ENCODE measurements around the gene SLC1A2. TPM values are rescaled to one million over a fixed set of nuclear protein-coding genes. Genes with fewer than 3 reads are reported as not detected.

The SLC1A2 gene
- total and polyA plus RNA-seq, 2 experiments from 2014 or later, result 0.70 to 2.8 TPM

- no peaks in the 10 kb centered on the region for H3K27me3 Mint-ChIP-seq (ENCODE audit: insufficient read depth, low read depth, poor library complexity)
- no peak overlapping the region for H3K27ac Mint-ChIP-seq
- Histone ChIP-seq H3K4me2 (no peak overlapping the region), H3K4me3 (no peak overlapping the region), H3K36me3 (ENCODE audit: insufficient read depth) (no peaks in the 10 kb centered on the region), H3K27me3 (ENCODE audit: insufficient read depth) (no peaks in the 10 kb centered on the region), H3K4me1 (ENCODE audit: insufficient read depth) (no peaks in the 10 kb centered on the region), H3F3A (replicated peaks; ENCODE audit: low read depth) (no peaks in the 10 kb centered on the region), H4K20me1 (replicated peaks; ENCODE audit: insufficient read depth) (no peaks in the 10 kb centered on the region), H3K9me2 (ENCODE audit: insufficient read depth) (0 out of 2 replicates have a peak, but pooled peaks cover 4% of the 10 kb centered on the region), H3K27ac (ENCODE audit: low read depth) (no peak overlapping the region), H2AFZ (no peak overlapping the region), H3K79me2 (replicated peaks; ENCODE audit: insufficient read depth) (no peaks in the 10 kb centered on the region)
- DNase-seq (ENCODE audit: low spot score) (no peak), ATAC-seq (no peak)
- H3K4me1 Mint-ChIP-seq, result no peaks in the 10 kb centered on the region; the same call in 2 of the 3 replicates
- no peaks in the 10 kb centered on the region; the same call in 2 of the 3 replicates for H3K9me3 Mint-ChIP-seq
- no peaks in the 10 kb centered on the region for H3K36me3 Mint-ChIP-seq (ENCODE audit: low read depth)
- no peak for TF ChIP-seq ZNF114 (CRISPR knock-in tag; IDR thresholded peaks at IDR 0.05)
- TF ChIP-seq ZNF462 (CRISPR knock-in tag; IDR thresholded peaks at IDR 0.05), result no peak
- no peak for TF ChIP-seq ZNF331 (CRISPR knock-in tag; IDR thresholded peaks at IDR 0.05; ENCODE audit: low read depth)
- TF ChIP-seq JUNB (IDR thresholded peaks at IDR 0.05; ENCODE audit: unreplicated experiment), result no peak
- no peak overlapping the region for H3K4me3 Mint-ChIP-seq
Observed at GRCh38 chr11:35363246-35363801, 56.0 kb downstream of the SLC1A2 start.

GRCh38 chr11:35362521-35362980 is 56.8 kb downstream of the SLC1A2 start:
- Mint-ChIP-seq H3K27me3 (ENCODE audit: insufficient read depth, low read depth, poor library complexity) (no peaks in the 10 kb centered on the region), H3K9me3 (no peaks in the 10 kb centered on the region; the same call in 2 of the 3 replicates), H3K36me3 (ENCODE audit: low read depth) (no peaks in the 10 kb centered on the region), H3K4me3 (no peak overlapping the region), H3K4me1 (no peaks in the 10 kb centered on the region; the same call in 2 of the 3 replicates), H3K27ac (no peak overlapping the region)
- Histone ChIP-seq H3K27ac (ENCODE audit: low read depth) (no peak overlapping the region), H3K9me2 (ENCODE audit: insufficient read depth) (0 out of 2 replicates have a peak, but pooled peaks cover 4% of the 10 kb centered on the region), H3K4me1 (ENCODE audit: insufficient read depth) (no peaks in the 10 kb centered on the region), H3F3A (replicated peaks; ENCODE audit: low read depth) (no peaks in the 10 kb centered on the region), H3K79me2 (replicated peaks; ENCODE audit: insufficient read depth) (no peaks in the 10 kb centered on the region), H3K4me3 (no peak overlapping the region), H3K27me3 (ENCODE audit: insufficient read depth) (no peaks in the 10 kb centered on the region), H2AFZ (no peak overlapping the region), H4K20me1 (replicated peaks; ENCODE audit: insufficient read depth) (no peaks in the 10 kb centered on the region), H3K4me2 (no peak overlapping the region), H3K36me3 (ENCODE audit: insufficient read depth) (no peaks in the 10 kb centered on the region)
- DNase-seq (ENCODE audit: low spot score), result peak; percentile 32
- ATAC-seq, result no peak
- TF ChIP-seq ZNF462 (CRISPR knock-in tag; IDR thresholded peaks at IDR 0.05), result no peak
- no peak for TF ChIP-seq STAT1 (IDR thresholded peaks at IDR 0.05; ENCODE audit: unreplicated experiment)

All from GM23338 (cell line).